GM18868 (cell line): ENCODE data around the gene RPL7A.
"Not testable (repeated sequence)": the region's sequence is repeated elsewhere in the genome, so short reads cannot be mapped to it uniquely, and the experiment has no call there.

Source experiments
- ATAC-seq: cut with Tn5 transposase; IDR thresholded peaks from one replicate; pipeline ENCODE4 v1.9.1; 2021; ENCODE audit warnings: mild to moderate bottlenecking, moderate library complexity; ENCODE audit not compliant: unreplicated experiment

Gene RPL7A

DNA sequence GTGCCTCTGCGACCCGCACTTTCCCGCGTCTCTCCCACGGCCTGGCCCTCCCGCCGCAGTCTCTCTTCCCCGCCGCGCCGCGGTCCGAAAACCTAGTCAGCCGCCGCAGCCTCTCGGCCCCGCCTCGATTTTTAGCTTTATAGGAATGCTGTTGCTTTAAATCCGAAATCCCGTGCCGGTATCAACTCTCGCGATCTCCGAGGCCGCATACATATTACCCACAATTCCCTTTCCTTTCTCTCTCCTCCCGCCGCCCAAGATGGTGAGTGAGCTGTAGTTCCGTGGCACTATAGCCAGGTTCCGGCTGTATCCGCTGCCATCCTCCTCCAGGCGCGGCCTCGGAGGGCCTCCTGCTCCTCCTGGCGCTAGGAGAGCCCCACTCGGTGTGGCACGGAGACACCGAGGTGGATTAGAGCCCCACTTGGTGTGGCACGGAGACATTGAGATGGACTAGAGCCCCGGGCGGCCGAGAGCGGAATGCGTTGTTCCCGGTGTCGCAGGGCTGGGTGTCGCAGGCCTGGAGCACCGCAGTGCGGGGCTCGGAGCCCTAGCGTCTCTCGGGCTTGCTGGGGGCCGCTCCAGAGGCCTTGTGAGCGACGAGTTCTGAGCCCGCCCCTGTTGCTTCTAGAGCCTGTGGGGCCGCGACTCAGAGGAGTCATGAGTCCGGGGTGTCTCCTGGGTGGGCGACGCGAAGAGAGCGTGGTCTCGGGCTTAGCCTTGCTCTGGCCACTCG lies at the start of gene RPL7A, which contains the start of gene MED22:
Gene RPL7A (plus strand): TSS at position 234 of the 733 bp plus-strand sequence. CDS start 26 bp downstream, at position 260.
Gene MED22 (minus strand): TSS at position 147 of the 733 bp plus-strand sequence. CDS start 1,469 bp downstream, outside the sequence.
- ATAC-seq = peak; percentile 67

DNA sequence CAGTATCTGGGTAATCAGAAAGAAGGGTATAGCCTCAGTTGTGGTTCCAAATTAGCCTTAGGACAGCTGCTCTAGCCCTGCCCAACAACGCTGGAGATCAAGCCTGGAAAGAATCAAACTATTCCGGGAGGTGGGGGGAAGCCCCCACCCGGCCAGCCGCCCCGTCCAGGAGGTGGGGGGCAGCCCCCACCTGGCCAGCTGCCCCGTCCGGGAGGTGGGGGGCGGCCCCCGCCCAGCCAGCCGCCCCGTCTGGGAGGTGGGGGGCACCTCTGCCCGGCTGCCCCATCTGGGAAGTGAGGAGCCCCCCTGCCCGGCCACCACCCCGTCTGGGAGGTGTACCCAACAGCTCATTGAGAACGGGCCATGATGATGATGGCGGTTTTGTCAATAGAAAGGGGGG lies 48.0 kb upstream of the RPL7A start:
- ATAC-seq = not testable (repeated sequence)

DNA sequence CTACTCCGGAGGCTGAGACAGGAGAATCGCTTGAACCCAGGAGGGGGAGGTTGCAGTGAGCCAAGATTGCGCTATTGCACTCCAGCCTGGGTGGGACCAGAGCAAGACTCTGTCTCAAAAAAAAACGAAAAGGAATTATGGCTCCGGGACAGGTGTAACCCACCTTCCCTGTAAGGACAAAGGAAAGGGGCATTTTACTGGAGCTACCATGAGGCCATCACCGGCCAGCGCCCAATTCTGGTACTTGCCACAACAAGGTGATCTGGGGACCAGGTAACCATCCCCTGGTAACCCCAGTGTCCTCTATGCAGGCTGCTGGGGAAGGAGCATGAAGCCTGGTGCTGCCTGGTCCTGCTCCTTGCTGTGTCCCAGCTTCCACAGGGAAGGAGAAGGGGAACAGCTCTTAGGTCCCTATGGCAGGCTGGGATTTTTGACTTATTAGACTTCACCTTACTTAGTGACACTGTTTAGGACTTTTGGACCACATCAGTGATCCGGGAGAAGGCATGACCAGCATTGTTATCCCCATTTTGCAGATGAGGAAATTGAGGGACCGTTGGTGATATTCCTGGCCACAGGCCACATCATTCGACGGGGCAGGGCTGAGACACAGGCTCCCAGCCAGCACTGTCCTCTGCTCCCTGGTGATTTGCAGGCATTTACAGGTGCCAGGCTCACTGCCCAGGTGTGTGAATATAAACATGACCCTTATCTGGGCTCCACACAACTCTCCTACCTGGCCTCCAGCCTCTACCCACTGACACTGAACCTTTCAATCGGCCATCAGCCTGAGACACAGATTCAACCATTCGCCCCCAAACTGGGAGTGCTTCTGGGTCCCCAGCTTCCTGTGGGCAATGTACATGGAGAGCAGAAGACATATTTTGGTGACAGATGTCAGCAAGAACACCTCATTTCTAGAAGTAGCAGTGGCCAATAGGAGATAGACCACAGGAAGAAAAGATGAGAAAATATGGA lies 46.5 kb upstream of the RPL7A start:
- ATAC-seq = no peak

DNA sequence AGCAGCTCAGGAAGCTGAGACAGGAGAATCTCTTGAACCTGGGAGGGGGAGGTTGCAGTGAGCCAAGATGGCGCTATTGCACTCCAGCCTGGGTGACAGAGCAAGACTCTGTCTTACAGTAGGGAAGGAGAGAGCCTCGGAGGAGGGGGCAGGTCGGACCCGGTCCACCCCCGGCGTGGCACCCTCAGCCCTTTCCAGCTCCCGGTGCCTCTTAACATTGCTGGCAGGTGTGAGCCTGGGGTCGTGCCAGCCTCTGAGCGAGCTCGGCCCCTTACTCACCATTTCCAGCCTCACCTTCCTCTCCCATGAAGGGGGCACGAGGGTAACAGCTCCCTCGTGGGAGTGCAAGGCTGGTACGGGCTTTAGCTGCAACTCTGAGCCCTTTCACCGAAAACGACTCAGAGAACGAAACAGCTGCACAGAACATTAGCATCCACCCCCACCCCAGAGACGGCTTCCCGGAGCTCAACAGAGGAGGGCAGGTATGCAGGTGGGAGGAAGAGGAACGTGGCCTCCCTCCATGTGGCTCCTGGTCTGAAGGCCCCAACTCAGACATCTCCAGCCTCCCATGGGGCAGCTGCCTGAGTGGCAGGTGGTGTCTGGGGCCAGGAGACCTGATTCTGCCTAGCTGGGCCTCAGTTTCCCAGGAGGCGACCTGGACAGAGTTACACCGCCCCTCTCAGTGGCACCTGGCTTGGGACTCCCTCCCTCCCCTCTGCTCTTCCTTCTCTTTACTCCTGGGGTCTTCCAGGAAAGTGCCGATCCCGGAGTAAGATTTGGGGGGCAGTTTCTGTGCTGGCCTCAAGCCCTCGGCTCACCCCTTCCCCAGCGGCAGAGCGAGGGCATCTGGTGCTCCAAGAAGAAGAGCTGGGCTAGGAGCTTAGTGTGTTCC lies 44.5 kb upstream of the RPL7A start:
- ATAC-seq = no peak

DNA sequence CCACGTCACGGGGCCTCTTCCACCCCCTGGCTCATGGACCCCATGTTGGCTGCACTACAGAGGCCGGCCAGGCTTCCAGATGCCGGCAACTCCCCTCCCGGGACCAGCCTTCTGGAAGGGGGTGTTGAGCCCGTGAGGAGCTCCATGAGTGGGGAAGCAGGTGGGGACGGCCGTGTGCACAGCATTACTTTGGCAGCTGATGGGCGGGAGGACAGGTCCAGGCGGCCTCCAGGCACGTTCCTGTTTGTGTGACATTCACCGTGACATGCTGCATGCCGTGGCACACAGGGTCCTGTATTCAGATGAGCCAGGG lies 43.9 kb upstream of the RPL7A start:
- ATAC-seq = no peak

DNA sequence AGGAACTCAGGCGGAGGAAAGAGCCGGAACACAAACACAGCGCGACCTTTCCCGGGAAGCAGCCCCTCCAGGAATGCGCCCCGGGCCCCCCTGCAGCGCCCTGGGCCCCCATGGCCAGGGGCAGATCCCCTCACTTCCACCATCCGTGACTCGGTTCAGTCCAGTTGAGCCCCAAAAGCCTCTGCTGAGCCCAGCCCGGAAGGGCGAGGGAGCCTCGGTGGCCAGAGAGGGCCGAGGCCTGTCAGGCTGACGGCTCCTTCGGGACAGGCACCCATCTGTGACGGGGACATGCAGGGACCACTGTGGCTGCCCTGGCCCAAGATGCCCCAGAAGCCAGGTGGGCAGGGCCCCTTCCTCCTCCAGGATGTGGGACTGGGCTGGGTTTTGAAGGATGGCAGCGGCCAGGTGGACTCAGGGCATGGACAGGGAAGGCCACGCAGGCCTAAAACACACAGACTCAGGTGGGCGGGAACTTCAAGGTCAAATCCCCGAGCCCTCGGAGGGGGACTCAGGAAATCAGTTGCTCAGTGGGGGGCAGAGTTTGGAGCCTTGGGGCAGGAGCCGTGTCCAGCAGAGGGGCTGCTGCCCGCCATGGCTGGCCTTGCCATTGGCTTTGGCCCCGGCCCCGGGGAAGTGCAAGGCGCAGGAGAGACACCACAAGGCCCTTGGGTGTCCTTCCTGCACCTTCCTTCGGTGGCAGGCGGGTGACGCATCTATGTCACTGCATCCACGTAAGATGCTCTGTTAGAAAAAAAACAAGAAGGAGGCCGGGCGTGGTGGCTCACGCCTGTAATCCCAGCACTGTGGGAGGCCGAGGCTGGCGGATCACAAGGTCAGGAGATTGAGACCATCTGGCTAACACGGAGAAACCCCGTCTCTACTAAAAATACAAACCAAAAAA lies 43.3 kb upstream of the RPL7A start:
- ATAC-seq = no peak

DNA sequence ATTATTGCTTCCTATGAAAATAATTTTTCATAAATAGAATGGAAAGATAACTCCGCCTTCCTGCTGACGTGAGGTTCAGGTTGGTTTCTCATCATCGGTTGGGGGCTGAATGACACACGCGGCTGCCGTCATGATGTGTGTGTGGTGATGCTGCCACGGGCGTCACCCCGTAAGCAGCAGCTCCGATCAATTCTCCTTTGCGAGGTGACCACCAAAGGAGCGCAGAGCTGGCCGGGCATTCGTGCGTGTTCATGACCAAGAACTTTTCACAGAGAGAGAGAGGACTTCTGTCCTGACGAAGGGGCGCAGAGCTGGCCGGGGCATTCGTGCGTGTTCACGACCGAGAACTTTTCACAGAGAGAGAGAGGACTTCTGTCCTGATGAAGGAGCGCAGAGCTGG lies 42.3 kb upstream of the RPL7A start:
- no peak for ATAC-seq

DNA sequence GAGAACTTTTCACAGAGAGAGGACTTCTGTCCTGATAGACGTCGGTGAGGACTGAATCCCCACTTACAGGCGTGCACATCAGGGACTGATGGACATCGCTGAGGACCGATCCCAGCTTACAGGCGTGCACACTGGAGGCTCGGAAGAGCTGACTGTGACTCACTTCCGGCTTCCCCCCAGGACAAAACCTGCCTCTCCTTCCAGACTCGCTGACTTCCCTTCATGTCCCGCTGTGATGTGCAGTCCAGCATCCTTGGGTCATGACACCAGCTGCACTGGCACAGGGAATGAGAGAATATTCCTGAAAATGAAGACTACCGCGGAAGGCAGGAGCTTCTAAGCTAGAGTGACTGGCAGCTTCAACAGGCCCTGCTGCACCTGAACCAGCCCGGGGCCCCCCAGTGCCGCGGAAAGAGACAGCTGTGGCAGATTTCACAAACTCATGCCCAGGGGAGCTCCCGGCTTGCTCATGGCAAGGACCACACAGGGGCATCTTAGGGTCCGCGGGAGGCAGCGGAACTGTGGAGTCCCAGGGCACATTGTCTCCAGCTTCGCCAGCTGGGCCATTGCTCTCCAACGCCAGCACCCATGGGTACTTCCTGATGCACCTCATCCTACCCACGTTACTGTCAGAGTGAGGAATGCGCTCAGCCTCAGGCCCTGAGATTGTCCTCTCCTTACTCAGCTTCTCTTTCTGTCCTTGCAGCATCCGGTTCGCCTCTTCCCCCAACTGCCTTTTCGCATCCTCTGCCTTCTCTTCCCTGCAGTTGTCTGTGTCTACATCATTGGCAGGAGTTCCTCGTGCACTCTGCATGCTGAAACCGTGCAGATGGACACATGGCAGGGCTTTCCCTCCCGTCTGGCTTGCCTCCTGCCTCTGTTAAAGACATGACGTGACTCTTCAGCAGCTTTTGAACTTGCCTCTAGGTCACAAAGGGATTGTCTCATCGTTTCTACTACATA lies 41.5 kb upstream of the RPL7A start:
- ATAC-seq = no peak

DNA sequence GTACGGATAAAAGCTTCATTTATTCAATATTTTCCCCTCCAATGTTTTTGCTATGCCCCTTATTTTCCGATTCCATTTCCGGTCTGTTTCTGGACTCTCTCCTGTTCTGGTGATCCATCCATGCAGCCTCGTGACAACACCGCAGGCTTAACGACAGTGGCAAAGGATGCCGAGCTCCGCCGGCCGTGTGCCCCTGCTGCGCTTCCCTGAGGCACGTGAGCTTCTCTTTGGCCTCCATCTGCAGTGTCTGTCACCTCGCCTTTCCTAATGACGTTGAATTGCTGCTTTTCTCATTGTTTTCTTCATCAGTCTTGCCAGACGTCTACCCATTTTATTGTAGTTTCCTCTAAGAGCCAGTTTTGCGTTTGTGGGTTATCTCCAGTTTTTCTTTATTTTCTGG lies 40.7 kb upstream of the RPL7A start:
- ATAC-seq = no peak

DNA sequence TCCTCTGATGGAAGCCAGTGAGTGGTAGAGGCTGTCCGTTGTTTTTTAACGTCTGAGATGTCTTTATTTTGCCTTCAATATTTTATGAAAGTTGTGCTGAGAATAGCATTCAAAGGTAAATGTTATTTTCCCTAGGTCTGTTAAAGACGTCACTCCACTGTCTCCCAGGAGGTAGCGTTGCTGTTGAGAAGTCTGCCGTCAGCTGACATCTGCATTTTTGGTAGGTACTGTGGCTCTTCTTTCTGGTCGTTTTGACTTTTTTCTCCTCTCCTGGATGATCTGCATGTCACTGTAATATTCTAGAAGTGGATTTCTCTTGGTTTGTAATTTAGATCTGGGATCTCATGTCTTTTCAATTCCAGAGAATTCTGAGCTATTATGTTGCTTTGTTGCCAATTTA lies 38.4 kb upstream of the RPL7A start:
- ATAC-seq = no peak

DNA sequence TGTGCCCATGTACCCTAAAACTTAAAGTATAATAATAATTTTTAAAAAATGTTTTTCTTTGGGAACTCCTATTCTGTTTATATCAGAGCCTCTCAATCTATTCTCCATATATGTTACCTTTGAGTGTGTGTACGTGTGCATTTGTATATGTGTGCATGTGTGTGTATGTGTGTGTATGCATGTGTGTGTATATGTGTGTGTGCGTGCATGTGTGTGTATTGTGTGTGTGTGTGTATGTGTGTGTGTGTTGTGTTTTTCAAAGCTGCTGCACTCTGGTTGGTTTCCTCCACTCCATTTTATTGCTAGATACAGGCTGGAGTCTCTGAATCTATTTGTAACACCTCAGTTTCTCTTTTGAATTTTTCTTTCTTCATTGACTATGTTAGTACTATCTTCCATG lies 32.0 kb upstream of the RPL7A start:
- ATAC-seq = no peak

DNA sequence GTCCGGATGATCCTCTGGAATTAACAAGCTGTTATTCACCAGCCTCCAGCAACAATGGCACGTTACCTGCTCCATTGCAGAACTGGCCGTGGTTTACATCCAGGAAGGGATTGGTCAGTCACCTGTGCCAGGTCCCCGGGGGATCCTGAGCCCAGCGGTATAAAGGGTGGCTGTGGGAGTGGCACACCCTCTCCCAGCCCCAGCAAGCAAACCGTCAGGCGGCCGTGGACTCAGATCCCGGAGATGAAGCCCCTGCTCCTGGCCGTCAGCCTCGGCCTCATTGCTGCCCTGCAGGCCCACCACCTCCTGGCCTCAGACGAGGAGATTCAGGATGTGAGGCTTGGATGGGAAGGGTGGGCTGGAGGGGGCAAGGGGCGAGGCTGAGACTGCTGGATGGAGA lies 30.5 kb upstream of the RPL7A start:
- not testable (repeated sequence) for ATAC-seq

DNA sequence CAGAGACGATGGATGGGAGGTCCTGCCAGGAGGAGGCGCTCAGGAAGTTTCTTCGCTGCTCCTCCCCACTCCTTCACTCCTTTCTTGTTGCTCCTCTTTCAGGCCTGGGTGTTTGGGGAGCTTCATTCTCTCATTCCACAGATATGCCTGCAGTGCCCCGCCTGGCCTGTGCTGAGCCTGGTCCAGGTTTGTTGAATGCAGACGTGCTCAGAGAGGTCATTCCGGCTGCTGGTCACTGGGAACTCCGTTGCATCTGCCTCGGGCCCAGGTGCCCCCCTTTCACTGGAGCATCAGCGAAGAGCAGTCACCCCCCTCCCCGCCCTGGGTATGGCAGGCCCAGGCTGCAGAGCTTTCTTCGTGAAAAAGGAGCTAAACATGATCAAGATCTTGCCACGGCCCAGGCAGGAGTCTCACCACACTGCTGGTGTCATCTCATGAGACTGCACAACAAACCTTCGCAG lies 27.6 kb upstream of the RPL7A start:
- ATAC-seq = no peak

DNA sequence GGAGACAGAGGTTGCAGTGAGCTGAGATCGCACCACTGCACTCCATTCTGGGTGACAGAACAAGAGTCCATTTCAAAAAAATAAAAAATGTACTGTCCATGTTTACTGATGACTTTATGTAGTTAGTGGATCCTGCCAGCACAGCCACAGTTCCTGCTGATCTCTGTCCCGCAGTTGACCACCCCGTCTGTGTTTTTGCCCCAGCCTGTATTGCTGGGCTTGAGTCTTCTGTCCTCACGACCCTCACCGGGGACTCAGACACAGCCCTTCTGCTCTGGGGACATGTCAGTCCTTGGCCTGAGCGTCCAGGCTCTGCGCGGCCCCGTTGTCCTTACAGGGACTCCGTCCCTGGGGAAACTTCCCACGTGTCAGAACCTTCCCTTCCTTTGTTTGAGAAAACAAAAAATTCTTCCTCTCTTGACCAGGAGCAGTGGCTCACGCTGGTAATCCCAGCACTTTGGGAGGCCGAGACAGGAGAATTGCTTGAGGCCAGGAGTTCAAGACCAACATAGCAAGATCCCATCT lies 26.5 kb upstream of the RPL7A start:
- ATAC-seq = no peak

DNA sequence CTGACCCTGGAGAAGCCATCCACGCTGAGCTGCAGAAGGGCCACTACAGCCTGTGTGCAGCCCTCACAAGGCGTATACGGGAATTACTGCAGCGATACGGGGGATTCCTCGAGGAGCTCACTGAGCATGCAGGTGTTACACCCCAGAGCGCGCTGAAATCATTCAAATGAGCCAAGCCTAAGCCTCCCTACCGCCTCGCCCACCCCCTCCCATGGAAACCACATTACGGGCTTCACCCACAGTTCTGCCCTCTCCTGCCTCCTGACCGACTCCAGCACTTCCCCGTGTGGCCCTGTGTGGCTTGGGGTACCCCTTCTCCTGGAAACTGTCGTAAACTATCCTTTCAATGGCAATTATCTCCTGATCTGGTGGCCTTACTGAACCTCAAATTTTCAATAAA lies 25.3 kb upstream of the RPL7A start:
- ATAC-seq = no peak

DNA sequence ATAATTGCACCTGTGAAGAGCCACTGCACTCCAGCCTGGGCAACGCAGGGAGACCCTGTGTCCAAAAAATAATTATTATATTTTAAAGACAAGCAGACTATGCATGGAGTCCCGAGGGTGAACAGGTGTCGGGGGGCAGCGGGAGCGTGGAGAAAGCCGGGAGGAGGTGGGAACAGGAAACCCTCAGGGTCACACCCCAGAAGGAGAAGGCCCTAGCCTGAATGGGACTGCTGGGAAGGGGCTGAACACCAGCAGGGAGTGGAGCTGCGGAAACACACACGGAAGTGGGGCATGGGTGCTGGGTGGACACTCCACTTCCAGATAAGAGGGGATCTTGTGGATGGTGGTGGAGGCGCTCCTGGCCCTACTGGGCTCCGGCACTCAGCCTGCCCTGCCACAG lies 24.8 kb upstream of the RPL7A start:
- no peak for ATAC-seq

DNA sequence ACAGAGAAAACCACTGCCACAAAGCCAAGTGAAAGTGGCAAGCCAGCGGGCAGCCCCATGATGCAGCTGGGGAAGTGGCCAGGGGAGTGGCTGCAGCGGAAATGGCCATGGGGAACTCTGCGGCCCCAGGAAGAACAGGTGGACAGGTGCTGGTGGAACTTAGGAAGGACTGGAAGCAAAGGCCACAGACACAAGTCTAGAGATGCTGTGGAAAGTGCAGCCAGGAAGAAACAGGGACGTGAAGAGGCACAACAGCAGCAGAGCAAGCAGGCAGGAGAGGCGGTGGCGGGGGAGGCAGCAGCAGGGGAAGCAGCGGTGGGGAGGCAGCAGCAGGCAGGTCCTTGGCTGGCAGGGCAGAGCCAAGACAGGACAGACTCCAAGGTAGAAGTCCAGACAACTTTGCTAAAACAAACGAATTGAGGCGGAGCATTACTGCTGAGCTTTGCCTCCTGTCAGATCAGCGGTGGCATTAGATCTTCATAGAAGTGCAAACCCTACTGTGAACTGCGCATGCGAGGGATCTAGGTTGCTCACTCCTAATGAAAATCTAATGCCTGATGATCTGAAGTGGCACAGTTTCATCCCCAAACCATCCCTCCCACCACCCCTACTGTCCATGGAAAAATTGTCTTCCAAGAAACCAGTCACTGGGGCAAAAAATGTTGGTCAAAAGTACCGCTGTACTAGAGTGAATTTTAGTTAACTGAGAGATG lies 23.9 kb upstream of the RPL7A start:
- ATAC-seq = no peak

DNA sequence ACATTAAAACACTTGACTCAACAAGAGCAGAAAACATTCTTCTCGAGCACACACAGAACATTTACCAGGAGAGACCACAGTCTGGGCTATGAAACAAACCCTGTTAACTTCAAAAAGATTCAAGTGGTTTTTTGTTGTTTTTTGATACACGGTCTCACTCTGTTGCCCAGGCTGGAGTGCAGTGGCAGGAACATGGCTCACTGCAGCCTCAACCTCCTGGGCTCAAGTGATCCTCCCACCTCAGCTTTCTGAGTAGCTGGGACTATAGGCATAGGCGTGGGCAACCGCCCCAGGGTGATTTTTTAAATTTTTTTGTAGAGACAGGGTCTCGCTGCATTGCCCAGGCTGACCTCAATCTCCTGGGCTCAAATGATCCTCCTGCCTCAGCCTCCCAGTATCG lies 21.0 kb upstream of the RPL7A start:
- ATAC-seq = not testable (repeated sequence)
